NCI-H146 treated with DMSO at 0.1 percent for 48 hours (cell line): Measurements from ENCODE around the gene MYCBPAP.
"Not testable (repeated sequence)": the region's sequence is repeated elsewhere in the genome, so short reads cannot be mapped to it uniquely, and the experiment has no call there.

Experiments used
- DNase-seq: peaks from one replicate; lab custom pipeline; 2025; ENCODE audit not compliant: unreplicated experiment; lab: John Stamatoyannopoulos, UW

The MYCBPAP gene

GRCh38 chr17:50470426-50470825 is 37.8 kb upstream of the MYCBPAP start:
- DNase-seq = no peak

GRCh38 chr17:50471009-50471905 is 37.0 kb upstream of the MYCBPAP start:
- DNase-seq = no peak

- DNase-seq = no peak
These were observed 36.0 kb upstream of the MYCBPAP start for GRCh38 chr17:50472286-50472685.

GRCh38 chr17:50472761-50473161 is 35.5 kb upstream of the MYCBPAP start:
- DNase-seq = peak; percentile 15

GRCh38 chr17:50473901-50474300 is 34.3 kb upstream of the MYCBPAP start:
- no peak for DNase-seq

GRCh38 chr17:50474523-50474922 is 33.7 kb upstream of the MYCBPAP start:
- DNase-seq = no peak

- DNase-seq = no peak
These were observed 32.9 kb upstream of the MYCBPAP start for GRCh38 chr17:50475362-50475761.

- DNase-seq = not testable (repeated sequence)
These were observed 32.3 kb upstream of the MYCBPAP start for GRCh38 chr17:50475775-50476544.

- no peak for DNase-seq
These were observed 31.5 kb upstream of the MYCBPAP start for GRCh38 chr17:50476545-50477315.

- no peak for DNase-seq
These were observed 30.3 kb upstream of the MYCBPAP start for GRCh38 chr17:50477976-50478375.

GRCh38 chr17:50478391-50479381 is 29.6 kb upstream of the MYCBPAP start, which contains the start of gene RSAD1:
Gene RSAD1 (plus strand): TSS chr17:50478860. CDS start chr17:50478885, 25 bp downstream.
- peak; percentile 72 for DNase-seq

- DNase-seq = peak; percentile 56
These were observed 28.6 kb upstream of the MYCBPAP start for GRCh38 chr17:50479522-50480141.

GRCh38 chr17:50480142-50480764 is 28.0 kb upstream of the MYCBPAP start:
- DNase-seq = no peak

- no peak for DNase-seq
These were observed 27.3 kb upstream of the MYCBPAP start for GRCh38 chr17:50480854-50481490.

- no peak for DNase-seq
These were observed 26.6 kb upstream of the MYCBPAP start for GRCh38 chr17:50481648-50482047.

GRCh38 chr17:50482110-50482509 is 26.1 kb upstream of the MYCBPAP start:
- DNase-seq = no peak

- DNase-seq = peak; percentile 9
These were observed 25.7 kb upstream of the MYCBPAP start for GRCh38 chr17:50482516-50482915.

- DNase-seq = no peak
These were observed 25.0 kb upstream of the MYCBPAP start for GRCh38 chr17:50483266-50483665.
